ENCODE results near the gene PPP1R12B. TPM values are rescaled to one million over a fixed set of nuclear protein-coding genes. Genes with fewer than 3 reads are reported as not detected.

The PPP1R12B gene
- total RNA-seq, 1 experiment from 2014 or later = 13.1 TPM

DNA sequence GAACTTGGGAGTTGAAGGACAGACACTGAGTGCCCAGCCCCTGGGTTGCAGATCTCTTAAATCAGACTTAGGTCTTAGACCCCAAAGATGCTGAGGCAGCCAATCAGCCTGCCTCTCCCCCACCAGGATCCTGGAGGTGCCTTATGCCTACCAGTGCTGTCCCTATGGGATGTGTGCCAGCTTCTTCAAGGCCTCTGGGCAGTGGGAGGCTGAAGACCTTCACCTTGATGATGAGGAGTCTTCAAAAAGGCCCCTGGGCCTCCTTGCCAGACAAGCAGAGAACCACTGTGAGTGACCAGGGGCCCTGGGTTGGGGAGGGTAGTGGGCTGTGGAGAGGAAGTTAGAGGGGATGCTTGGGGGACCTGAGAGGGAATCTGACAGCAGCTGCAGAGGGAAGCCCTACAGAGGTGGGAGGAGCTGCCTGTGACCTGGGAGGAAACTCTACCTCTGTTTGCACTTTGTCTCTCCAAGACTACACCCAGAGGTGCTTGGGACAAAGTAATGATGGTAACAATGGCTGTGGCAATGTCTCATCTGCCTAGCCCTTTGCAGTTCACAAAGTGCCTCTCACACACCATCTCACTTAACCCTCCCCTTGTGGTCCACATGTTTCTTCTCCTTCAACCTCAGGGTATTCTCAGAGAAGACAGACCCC, 38.3 kb upstream of the PPP1R12B start:
- ATAC-seq = no peak
- Histone ChIP-seq H3K27ac (ENCODE audit: low read length) (no peak overlapping the region), H3K9me3 (ENCODE audit: control insufficient read depth, insufficient read depth, low read depth, low read length) (no peaks in the 10 kb centered on the region), H3K27me3 (ENCODE audit: control insufficient read depth, insufficient read depth, low read length) (no peaks in the 10 kb centered on the region), H3K36me3 (ENCODE audit: control insufficient read depth, insufficient read depth, low read length) (no peaks in the 10 kb centered on the region), H3K4me1 (ENCODE audit: control insufficient read depth, insufficient read depth, low read length) (no peaks in the 10 kb centered on the region; the same call in 1 of the 2 replicates), H3K4me3 (ENCODE audit: low read depth in 2 of 2, low read length in 2 of 2) (no peak overlapping the region)
- TF ChIP-seq, protein P1, sequence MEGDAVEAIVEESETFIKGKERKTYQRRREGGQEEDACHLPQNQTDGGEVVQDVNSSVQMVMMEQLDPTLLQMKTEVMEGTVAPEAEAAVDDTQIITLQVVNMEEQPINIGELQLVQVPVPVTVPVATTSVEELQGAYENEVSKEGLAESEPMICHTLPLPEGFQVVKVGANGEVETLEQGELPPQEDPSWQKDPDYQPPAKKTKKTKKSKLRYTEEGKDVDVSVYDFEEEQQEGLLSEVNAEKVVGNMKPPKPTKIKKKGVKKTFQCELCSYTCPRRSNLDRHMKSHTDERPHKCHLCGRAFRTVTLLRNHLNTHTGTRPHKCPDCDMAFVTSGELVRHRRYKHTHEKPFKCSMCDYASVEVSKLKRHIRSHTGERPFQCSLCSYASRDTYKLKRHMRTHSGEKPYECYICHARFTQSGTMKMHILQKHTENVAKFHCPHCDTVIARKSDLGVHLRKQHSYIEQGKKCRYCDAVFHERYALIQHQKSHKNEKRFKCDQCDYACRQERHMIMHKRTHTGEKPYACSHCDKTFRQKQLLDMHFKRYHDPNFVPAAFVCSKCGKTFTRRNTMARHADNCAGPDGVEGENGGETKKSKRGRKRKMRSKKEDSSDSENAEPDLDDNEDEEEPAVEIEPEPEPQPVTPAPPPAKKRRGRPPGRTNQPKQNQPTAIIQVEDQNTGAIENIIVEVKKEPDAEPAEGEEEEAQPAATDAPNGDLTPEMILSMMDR (IDR thresholded peaks at IDR 0.05) = no peak
- no peak for TF ChIP-seq SIN3A (IDR thresholded peaks at IDR 0.05; ENCODE audit: borderline replicate concordance, insufficient read depth, low read depth, low read length)
- TF ChIP-seq POLR2AphosphoS5 (IDR thresholded peaks at IDR 0.05; ENCODE audit: low read depth, low read length) = no peak
- TF ChIP-seq, protein P2, sequence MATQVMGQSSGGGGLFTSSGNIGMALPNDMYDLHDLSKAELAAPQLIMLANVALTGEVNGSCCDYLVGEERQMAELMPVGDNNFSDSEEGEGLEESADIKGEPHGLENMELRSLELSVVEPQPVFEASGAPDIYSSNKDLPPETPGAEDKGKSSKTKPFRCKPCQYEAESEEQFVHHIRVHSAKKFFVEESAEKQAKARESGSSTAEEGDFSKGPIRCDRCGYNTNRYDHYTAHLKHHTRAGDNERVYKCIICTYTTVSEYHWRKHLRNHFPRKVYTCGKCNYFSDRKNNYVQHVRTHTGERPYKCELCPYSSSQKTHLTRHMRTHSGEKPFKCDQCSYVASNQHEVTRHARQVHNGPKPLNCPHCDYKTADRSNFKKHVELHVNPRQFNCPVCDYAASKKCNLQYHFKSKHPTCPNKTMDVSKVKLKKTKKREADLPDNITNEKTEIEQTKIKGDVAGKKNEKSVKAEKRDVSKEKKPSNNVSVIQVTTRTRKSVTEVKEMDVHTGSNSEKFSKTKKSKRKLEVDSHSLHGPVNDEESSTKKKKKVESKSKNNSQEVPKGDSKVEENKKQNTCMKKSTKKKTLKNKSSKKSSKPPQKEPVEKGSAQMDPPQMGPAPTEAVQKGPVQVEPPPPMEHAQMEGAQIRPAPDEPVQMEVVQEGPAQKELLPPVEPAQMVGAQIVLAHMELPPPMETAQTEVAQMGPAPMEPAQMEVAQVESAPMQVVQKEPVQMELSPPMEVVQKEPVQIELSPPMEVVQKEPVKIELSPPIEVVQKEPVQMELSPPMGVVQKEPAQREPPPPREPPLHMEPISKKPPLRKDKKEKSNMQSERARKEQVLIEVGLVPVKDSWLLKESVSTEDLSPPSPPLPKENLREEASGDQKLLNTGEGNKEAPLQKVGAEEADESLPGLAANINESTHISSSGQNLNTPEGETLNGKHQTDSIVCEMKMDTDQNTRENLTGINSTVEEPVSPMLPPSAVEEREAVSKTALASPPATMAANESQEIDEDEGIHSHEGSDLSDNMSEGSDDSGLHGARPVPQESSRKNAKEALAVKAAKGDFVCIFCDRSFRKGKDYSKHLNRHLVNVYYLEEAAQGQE (IDR thresholded peaks at IDR 0.05; ENCODE audit: insufficient read depth in 1 of 2, low read depth in 2 of 2, low read length in 1 of 2) = no peak
- no peak for TF ChIP-seq TCF7L2 (IDR thresholded peaks at IDR 0.05; ENCODE audit: low read depth, low read length)
- CTCF ChIA-PET = no interaction called here
- no peak for DNase-seq (ENCODE audit: low read depth, low spot score)
- intact Hi-C loops (cut with micrococcal nuclease; ENCODE audit: unreplicated experiment) (no loop called here), in situ Hi-C loops (cut with HindIII; ENCODE audit: low pct_unique_long_range_greater_than_20kb, low sequenced_read_pairs) (loop anchor here (25.0 kb wide), 1 partner anchor 98 kb away; no protein-coding TSS in a partner anchor)
- no TSS peak for BruUV-seq (replicated peaks)
- POLR2A ChIA-PET = interaction anchor here (0.6 kb wide), 1 partner anchor 257 kb away, joined by 4 read pairs; no protein-coding TSS in a partner anchor

DNA sequence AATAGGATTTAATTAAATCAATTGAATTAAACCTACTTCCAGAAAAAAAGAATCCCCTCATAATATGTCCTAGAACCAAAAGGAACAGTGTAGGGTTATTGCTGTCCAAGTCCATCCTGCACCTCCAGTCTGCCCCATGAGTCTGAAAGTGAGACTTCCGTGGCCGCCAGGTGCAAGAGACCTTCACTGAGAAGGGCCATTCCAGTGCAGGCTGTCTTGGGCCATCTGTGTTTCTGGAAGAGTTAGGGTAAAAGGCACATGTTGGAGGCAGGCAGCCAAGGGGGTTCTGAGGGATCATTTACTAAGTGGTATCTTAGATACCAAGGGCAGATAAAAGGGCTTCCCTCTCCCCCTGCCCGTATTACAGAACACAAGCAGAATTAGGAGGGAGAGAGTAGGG, 37.8 kb upstream of the PPP1R12B start:
- no peaks in the 10 kb centered on the region for H3K36me3 ChIP-seq (ENCODE audit: control insufficient read depth, insufficient read depth, low read length)
- ChIA-PET CTCF (no interaction called here), POLR2A (no interaction called here)
- no peaks in the 10 kb centered on the region; the same call in 1 of the 2 replicates for H3K4me1 ChIP-seq (ENCODE audit: control insufficient read depth, insufficient read depth, low read length)
- TF ChIP-seq SIN3A (IDR thresholded peaks at IDR 0.05; ENCODE audit: borderline replicate concordance, insufficient read depth, low read depth, low read length) (no peak), POLR2AphosphoS5 (IDR thresholded peaks at IDR 0.05; ENCODE audit: low read depth, low read length) (no peak), TCF7L2 (IDR thresholded peaks at IDR 0.05; ENCODE audit: low read depth, low read length) (no peak)
- TF ChIP-seq, protein P2 (IDR thresholded peaks at IDR 0.05; ENCODE audit: insufficient read depth in 1 of 2, low read depth in 2 of 2, low read length in 1 of 2) = no peak
- TF ChIP-seq, protein P1 (IDR thresholded peaks at IDR 0.05) = no peak
- no peaks in the 10 kb centered on the region for H3K27me3 ChIP-seq (ENCODE audit: control insufficient read depth, insufficient read depth, low read length)
- in situ Hi-C loops (cut with HindIII; ENCODE audit: low pct_unique_long_range_greater_than_20kb, low sequenced_read_pairs) (loop anchor here (25.0 kb wide), 1 partner anchor 98 kb away; no protein-coding TSS in a partner anchor), intact Hi-C loops (cut with micrococcal nuclease; ENCODE audit: unreplicated experiment) (no loop called here)
- no peak overlapping the region for H3K4me3 ChIP-seq (ENCODE audit: low read depth in 2 of 2, low read length in 2 of 2)
- no peak overlapping the region for H3K27ac ChIP-seq (ENCODE audit: low read length)
- no TSS peak for BruUV-seq (replicated peaks)
- no peak for DNase-seq (ENCODE audit: low read depth, low spot score)
- no peak for ATAC-seq
- no peaks in the 10 kb centered on the region for H3K9me3 ChIP-seq (ENCODE audit: control insufficient read depth, insufficient read depth, low read depth, low read length)

All from Panc1 (cell line).